Inferior parietal cortex (tissue), 1 donor: ENCODE data around the gene TYRO3.
"Not testable (repeated sequence)": the region's sequence is repeated elsewhere in the genome, so short reads cannot be mapped to it uniquely, and the experiment has no call there.

Source experiments
- DNase-seq: peaks from one replicate; pipeline ENCODE4 v3.0.0-alpha.2; 2016; ENCODE audit errors: extremely low spot score

The TYRO3 gene

DNA sequence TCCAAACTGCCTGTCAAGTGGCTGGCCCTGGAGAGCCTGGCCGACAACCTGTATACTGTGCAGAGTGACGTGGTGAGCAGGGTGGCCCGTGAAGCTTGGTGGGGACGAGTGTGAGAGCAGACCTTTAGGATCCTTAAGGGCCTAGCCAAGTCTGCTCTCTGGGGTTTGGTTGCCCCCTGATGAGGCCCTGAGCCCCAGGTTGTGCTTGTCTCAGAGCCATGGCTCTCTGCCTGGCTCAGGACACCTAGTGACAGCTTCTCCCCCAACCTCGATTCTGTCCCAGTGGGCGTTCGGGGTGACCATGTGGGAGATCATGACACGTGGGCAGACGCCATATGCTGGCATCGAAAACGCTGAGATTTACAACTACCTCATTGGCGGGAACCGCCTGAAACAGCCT is 14.4 kb downstream of the TYRO3 start:
- DNase-seq: no peak

- DNase-seq: no peak
These were observed 15.1 kb downstream of the TYRO3 start for GRCh38 chr15:41574158-41574557.

DNA sequence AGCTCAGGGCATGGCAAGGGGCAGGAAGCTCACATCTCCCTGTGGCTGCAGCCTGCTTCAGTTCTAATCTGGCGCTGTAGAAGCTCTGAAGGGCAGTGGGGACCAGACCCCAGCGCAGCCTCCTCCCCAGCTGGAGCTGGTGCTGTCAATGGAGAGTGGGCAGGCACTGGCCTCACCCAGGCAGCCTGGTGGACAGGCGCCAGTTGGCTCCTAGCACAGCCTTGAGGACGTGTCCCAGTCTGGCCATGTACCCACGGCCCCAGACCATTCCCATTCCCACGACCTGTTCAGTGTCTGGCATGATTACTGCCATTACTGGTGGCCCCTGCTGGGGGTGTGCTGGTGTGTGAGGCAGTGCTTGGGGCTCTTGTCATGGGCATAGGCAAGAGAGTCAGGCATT is 16.3 kb downstream of the TYRO3 start:
- DNase-seq: no peak

DNA sequence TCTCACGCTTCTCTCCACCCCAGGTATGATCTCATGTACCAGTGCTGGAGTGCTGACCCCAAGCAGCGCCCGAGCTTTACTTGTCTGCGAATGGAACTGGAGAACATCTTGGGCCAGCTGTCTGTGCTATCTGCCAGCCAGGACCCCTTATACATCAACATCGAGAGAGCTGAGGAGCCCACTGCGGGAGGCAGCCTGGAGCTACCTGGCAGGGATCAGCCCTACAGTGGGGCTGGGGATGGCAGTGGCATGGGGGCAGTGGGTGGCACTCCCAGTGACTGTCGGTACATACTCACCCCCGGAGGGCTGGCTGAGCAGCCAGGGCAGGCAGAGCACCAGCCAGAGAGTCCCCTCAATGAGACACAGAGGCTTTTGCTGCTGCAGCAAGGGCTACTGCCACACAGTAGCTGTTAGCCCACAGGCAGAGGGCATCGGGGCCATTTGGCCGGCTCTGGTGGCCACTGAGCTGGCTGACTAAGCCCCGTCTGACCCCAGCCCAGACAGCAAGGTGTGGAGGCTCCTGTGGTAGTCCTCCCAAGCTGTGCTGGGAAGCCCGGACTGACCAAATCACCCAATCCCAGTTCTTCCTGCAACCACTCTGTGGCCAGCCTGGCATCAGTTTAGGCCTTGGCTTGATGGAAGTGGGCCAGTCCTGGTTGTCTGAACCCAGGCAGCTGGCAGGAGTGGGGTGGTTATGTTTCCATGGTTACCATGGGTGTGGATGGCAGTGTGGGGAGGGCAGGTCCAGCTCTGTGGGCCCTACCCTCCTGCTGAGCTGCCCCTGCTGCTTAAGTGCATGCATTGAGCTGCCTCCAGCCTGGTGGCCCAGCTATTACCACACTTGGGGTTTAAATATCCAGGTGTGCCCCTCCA is 19.1 kb downstream of the TYRO3 start:
- peak; percentile 63 for DNase-seq

GRCh38 chr15:41578736-41579383 is 19.8 kb downstream of the TYRO3 start:
- DNase-seq: no peak

DNA sequence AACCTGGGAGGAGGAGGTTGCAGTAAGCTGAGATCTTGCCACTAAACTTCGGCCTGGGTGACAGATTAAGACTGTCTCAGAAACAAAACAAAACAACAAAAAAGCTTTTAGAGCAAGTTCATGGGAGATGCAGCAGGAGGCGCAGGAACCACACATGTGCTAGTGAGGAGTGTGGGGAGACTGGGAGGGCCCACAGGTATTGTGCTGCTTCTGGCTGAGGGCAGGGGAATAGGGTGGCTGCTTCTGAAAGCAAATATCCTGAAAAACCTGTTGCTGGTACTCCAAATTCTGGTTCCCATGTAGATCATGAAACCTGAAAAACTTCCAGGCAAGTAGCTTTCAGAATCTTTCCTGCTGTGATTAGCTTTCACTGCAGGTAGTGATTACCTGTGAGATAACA is 22.1 kb downstream of the TYRO3 start:
- DNase-seq: no peak

DNA sequence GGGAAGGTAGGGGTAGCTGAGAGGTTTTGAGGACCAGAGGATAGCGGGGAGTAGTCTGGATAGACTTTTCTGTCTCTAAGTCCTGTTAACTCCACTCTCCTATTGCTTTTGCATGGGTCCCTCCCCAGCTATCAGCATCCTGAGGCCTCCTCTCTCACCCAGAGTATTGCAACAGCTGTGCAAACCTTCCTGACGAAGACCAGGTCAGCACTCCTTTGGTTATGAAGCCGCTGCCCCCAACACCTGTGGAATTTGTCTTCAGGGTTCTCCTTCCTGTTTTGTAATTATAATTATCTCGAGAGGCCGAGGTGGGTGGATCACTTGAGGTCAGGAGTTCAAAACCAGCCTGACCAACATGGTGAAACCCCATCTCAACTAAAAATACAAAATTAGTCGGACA is 24.8 kb downstream of the TYRO3 start:
- no peak for DNase-seq

DNA sequence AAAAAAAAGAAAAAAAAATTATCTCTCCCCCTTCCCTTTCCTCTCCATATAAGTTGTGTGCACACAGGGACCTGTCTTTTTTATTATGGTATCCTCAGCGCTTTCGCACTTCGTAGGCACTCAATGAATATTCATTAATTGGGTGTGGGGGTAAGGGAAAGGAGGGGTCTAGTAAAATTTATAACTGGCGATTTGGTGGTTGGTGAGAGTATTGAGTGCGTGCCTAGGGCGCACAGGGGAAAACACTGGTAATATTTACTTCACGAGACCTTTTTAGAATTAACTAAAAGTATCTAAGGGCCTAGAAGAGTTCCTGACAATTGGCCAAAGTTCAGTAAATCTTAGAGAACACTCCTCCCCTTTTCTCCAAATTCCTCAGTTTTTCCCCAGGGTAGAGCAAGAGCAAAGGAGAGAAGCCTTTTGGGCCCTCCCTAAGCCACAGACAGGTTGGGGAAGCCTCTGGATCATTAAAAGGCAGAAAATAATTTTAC is 25.7 kb downstream of the TYRO3 start:
- no peak for DNase-seq

DNA sequence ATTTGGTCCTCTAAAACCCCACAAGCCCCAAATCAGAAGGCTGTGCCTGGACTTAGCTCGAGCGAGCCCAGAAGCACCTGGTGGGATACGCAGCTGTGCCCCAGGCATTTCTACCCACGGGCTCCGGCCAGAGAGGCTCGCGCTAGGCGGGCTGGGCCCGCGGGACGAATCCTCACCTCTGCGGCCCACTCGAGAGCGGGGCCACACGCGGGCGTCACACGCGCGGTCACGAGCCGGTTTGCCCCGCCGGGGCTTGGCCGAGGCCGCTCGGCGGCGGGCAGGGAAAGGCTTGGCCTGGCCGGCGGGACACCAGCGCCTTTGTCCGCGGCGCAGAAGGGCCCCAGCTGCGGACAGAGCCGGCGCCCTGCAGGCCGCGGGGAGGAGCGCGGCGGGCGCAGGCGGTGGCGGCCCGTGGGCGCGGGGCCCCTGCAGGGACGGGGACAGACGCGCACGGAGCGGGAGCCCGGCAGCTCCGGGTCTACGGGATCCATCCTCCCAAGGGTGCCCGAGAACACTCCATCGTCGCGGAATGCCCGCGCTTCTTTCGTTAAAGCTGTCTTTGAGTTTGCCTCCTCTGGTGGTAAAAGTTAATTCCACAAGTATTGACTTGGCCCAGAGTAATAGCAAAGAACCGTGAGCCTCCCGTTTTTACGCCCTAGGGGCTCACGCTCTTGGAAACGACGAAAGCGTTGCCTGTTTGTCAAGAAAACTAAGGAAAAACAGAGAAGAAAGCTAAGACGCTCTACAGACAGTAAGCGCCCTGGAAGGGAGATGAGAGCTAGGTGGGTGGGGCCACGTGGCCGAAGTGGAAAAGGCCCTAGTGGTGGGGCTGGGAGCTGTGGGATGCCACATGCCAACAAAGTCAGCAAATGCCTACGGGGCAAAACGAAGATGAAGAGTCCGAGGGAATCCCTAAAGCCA is 26.4 kb downstream of the TYRO3 start:
- DNase-seq: peak; percentile 68

DNA sequence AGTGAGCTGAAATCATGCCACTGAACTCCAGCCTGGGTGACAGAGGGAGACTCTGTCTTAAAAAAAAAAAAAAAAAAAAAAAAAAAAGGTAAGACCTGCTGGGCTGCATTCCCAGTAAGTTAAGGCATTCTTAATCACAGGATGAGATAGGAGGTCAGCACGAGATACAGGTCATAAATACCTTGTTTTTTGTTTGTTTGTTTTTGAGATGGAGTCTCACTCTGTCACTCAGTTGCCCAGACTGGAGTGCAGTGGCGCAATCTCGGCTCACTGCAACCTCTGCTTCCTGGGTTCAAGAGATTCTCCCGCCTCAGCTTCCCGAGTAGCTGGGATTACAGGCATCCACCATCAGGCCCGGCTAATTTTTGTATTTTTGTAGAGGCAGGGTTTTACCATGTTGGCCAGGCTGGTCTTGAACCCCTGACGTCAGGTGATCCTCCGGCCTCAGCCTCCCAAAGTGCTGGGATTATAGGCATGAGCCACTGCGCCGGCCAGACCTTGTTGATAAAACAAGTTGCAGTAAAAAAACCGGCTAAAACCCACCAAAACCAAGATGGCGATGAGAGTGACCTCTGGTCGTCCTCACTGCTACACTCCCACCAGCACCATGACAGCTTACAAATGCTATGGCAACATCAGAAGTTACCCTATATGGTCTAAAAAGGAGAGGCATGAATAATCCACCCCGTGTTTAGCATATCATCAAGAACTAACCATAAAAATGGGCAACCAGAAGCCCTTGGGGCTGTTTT is 27.7 kb downstream of the TYRO3 start:
- not testable (repeated sequence) for DNase-seq

- DNase-seq: not testable (repeated sequence)
These were observed 30.0 kb downstream of the TYRO3 start for GRCh38 chr15:41589018-41589417.

GRCh38 chr15:41589571-41589970 is 30.6 kb downstream of the TYRO3 start:
- not testable (repeated sequence) for DNase-seq

GRCh38 chr15:41591217-41591616 is 32.2 kb downstream of the TYRO3 start:
- not testable (repeated sequence) for DNase-seq

GRCh38 chr15:41592718-41593117 is 33.7 kb downstream of the TYRO3 start:
- DNase-seq: not testable (repeated sequence)

- DNase-seq: no peak
These were observed 36.1 kb downstream of the TYRO3 start for GRCh38 chr15:41594801-41595746.

DNA sequence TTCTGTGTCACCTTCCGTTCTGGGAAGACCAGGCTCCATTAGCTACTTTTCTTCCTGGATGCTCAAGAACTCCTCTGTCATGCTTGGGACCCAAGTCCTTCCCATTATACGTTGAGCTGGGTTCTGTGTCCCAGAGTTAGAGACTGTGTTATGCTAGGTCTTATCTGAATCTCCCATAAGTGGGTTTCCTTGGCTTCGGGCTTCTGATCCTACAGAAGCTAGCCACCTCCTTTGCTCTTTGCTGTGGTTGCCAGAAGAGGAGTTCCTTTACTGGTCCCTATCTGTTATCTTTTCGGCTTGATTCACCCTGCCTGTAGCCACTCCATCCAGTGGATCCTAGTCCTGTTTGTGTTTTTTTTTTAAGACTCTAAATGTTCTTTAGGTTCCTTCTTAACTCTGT is 38.0 kb downstream of the TYRO3 start:
- no peak for DNase-seq

DNA sequence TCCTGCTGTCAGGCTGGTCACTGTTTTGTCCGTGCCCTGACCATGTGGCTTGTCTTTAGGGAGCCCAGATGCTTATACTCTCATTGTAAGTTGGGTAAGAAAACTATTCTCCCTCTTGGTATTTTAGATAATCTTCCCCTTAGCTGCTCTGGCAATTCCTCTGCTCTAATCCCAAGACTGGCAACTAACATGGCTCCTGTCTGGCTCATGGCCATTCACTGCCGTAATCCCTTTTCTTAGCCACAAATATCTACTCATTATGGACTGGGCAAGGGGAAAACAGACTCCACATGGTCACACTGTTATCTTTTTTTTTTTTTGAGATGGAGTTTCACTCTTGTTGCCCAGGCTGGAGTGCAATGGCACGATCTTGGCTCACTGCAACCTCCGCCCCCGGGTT is 38.8 kb downstream of the TYRO3 start:
- no peak for DNase-seq

- DNase-seq: no peak
These were observed 40.0 kb downstream of the TYRO3 start for GRCh38 chr15:41599061-41599460.

GRCh38 chr15:41603411-41603935 is 44.5 kb downstream of the TYRO3 start:
- no peak for DNase-seq
